GM12878 (cell line): Measurements from ENCODE around the gene CREB3.

ENCODE experiments used
- CEBPB ChIP-seq, 2 experiments: fragments of 150-350 bp in 1 of 2; IDR thresholded peaks; 2 replicates each; pipeline ENCODE4 v1.6.1; 2012 to 2014; ENCODE audit warnings: low read depth in 2 of 2, low read length in 2 of 2, borderline replicate concordance in 1 of 2, inconsistent platforms in 1 of 2
- EP300 ChIP-seq, 2 experiments: fragments of 150-350 bp in 1 of 2; IDR thresholded peaks; 2 replicates each; pipeline ENCODE4 v1.6.1; 2011 to 2012; ENCODE audit warnings: low read depth in 2 of 2, low read length in 2 of 2, borderline replicate concordance in 1 of 2, improper control_type of control experiment in 1 of 2, inconsistent platforms in 1 of 2; ENCODE audit not compliant: control insufficient read depth in 1 of 2
- NR2C2 ChIP-seq: IDR thresholded peaks from 2 replicates; pipeline ENCODE4 v1.6.1; 2011; ENCODE audit warnings: borderline replicate concordance, low read depth; ENCODE audit not compliant: control insufficient read depth, insufficient read length
- NRF1 ChIP-seq: conservative IDR thresholded peaks from 2 replicates; pipeline ENCODE4 v1.6.1; 2011; ENCODE audit warnings: mild to moderate bottlenecking, low read depth, low read length, improper control_type of control experiment
- POLR2AphosphoS5 ChIP-seq: IDR thresholded peaks from 2 replicates; pipeline ENCODE4 v1.6.1; 2011; ENCODE audit warnings: mild to moderate bottlenecking, low read length, inconsistent platforms
- RFX5 ChIP-seq: IDR thresholded peaks from 2 replicates; pipeline ENCODE4 v1.6.1; 2011; ENCODE audit warnings: low read depth, low read length, improper control_type of control experiment

DNA sequence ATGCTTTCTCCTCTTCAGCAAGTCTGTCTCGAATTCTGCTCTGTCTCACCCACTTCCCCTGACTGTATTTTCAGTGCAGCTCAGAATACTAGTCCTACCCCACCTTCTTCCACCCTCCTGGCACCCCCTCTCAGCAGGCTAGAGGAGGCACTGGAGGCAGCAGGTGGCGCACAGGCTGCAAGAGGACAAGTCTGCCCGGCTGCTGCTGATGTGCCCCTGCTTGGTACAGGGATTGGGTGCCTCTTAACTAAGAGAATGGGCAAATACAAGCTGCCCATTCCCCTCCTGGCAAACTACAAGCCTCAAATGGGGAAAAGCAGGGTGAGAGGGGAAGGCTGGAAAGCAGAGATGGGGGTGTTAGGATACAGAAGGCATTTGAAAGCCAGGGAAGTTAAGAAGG is 5.5 kb upstream of the CREB3 start:
- TF ChIP-seq NR2C2 (no peak), RFX5 (peak; percentile 98), EP300 (IDR thresholded peaks at IDR 0.05; ENCODE audit: borderline replicate concordance in 1 of 2, control insufficient read depth in 1 of 2, low read depth in 2 of 2, low read length in 2 of 2) (no peak), CEBPB (IDR thresholded peaks at IDR 0.05; ENCODE audit: borderline replicate concordance in 1 of 2, low read depth in 2 of 2, low read length in 2 of 2) (peak in 1 of 2 experiments; percentile 49; a peak in 1 of 4 replicates), NRF1 (no peak), POLR2AphosphoS5 (no peak)
